CD4-positive, alpha-beta T cell treated with Interleukin-2 at 100 ng/mL for 4 hours (primary cell): ENCODE data around the gene ILDR2.

Experiments
- DNase-seq: peaks from one replicate; pipeline ENCODE4 v3.0.0-alpha.2; 2020; ENCODE audit warnings: low spot score

Gene ILDR2, protein sequence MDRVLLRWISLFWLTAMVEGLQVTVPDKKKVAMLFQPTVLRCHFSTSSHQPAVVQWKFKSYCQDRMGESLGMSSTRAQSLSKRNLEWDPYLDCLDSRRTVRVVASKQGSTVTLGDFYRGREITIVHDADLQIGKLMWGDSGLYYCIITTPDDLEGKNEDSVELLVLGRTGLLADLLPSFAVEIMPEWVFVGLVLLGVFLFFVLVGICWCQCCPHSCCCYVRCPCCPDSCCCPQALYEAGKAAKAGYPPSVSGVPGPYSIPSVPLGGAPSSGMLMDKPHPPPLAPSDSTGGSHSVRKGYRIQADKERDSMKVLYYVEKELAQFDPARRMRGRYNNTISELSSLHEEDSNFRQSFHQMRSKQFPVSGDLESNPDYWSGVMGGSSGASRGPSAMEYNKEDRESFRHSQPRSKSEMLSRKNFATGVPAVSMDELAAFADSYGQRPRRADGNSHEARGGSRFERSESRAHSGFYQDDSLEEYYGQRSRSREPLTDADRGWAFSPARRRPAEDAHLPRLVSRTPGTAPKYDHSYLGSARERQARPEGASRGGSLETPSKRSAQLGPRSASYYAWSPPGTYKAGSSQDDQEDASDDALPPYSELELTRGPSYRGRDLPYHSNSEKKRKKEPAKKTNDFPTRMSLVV

GRCh38 chr1:166975361-166976129 lies at the start of gene ILDR2:
ILDR2 (minus strand) TSS chr1:166975540; CDS start chr1:166975268, 272 bp downstream.
- DNase-seq, result peak; percentile 38

DNA sequence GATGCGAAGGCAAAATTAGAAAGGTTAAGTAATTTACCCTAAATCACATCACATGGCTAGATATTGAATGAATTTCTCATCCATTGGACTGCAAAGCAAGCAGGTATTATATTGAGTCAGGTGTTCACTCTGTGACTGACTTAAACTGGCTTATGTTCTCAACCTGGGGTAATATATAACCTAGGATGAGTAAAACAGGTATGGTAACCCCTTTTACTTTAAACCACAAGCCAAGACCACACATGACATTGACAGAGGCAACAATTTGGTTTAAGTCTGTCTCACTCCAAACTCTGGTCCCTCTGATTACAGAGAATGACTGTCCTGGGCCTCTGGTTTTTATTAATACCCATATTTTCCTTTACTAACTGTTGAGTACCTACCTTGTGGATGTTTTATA lies 47.0 kb upstream of the ILDR2 start:
- no peak for DNase-seq

DNA sequence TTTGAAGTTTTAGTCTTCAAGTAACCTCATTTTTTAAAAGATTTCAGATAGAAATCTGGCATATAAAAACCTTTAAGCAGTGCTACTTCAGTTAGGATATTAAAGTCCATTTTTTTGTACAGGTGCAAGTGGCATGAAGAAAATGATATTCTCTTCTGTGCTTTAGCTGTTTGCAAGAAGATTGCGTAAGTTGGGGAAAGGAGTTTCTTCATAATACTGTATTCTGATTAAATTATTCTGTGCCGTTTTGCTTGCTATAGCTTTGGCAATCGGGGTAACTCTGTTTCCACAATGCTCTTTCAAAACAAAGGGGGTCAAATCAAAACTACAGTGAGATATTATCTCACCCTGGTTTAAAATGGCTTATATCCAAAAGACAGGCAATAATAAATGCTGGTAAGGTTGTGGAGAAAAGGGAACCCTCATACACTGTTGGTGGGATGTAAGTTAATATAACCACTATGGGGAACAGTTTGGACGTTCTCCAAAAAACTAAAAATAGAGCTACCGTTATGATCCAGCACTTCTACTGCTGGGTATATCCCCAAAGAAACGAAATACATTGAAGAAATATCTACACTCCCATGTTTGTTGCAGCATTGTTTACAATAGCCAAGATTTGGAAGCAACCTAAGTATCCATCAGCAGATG lies 40.9 kb upstream of the ILDR2 start:
- DNase-seq, result no peak

DNA sequence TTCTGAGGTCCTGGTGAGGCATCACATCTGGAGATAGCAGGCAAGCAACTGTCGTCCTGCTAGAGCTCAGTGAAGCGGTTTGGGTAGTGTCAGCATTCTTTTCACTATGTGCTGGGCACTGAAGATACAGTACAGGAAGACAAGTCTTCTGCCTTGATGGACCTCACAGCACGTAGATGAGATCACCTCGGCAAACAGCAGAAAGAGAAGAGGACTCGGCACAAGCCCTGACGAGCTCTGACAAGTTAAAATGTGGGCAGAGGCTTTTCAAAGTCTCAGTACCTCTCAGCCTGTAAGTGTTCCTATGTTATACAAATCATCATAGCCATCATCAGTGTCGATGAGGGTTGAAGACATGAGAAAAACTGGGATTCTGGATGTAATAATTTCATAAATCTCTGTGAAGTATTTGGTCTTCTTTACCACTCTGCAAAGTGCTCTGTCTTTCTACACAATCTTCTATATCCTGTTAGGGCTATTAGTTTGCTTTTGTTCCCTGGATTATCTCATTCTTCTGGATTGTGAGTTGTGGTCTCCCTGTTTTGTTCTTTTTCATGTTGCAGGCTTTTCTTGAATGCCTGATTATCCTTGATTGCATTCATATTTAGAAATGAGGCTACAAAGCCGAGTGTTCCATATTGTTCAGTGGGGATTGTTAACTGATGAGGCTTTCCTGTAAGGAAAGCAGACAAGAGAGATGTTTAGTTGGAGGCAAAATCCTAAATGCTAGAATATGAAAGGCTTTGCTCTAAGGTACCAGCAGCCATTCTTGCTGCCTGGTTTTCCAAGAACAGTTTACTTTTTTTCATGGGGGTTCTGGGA lies 38.0 kb upstream of the ILDR2 start:
- no peak for DNase-seq

DNA sequence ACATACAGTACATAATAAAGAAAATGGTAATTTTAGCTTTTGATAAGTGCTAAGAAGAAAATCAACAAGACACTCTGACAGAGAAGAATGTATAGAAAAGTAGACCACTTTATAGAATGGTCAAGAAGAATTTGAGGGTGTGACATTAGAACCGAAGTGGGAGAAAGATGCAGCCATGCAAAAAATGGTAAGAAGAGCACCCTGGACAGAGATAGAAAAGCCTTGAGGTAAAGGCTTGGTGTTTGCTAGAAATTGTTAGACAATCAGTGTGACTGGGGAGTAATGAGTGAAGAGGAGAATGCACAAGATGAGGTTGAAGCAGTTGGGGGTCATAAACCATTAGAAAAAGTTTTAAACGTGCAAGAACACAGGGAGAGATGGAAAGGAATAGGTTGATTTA lies 37.2 kb upstream of the ILDR2 start:
- DNase-seq, result no peak

GRCh38 chr1:167011560-167012191 lies 36.3 kb upstream of the ILDR2 start:
- no peak for DNase-seq

DNA sequence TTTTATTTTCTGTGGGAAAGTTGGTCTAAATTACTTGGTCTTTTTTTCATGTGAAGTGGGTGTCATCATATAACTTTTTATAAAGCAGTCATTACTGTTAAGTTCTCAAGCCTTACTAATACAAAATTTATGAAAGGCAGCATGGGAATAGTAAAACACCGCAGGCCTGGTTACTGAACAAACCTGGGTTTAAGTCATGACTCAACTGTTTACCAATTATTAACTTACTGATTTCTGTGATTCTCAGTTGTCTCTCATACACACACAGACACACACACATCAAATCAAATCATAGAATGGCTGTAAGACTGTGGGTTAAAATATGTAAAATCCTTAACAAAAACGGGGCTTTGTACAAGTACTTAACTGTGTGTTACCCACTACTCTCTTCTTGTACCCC lies 28.4 kb upstream of the ILDR2 start:
- DNase-seq, result no peak

- no peak for DNase-seq
These were observed 27.0 kb upstream of the ILDR2 start for GRCh38 chr1:167002354-167002753.

- DNase-seq, result no peak
These were observed 25.2 kb upstream of the ILDR2 start for GRCh38 chr1:167000546-167000945.

- no peak for DNase-seq
These were observed 24.2 kb upstream of the ILDR2 start for GRCh38 chr1:166999500-167000055.

DNA sequence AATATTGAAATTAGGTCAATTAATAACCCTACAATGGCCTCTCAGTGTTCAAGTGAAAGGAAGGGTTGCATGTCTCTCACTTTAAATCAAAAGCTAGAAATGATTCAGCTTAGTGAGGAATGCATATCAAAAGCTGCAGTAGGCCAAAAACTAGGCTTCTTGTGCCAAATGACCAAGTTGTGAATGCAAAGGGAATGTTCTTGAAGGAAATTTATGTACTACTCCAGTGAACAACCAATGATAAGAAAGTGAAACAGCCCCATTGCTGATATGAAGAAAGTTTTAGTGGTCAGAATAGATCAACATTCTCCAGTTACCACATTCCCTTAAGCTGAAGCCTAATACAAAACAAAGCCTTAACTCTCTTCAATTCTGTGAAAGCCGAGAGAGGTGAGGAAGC lies 23.7 kb upstream of the ILDR2 start:
- DNase-seq, result no peak

DNA sequence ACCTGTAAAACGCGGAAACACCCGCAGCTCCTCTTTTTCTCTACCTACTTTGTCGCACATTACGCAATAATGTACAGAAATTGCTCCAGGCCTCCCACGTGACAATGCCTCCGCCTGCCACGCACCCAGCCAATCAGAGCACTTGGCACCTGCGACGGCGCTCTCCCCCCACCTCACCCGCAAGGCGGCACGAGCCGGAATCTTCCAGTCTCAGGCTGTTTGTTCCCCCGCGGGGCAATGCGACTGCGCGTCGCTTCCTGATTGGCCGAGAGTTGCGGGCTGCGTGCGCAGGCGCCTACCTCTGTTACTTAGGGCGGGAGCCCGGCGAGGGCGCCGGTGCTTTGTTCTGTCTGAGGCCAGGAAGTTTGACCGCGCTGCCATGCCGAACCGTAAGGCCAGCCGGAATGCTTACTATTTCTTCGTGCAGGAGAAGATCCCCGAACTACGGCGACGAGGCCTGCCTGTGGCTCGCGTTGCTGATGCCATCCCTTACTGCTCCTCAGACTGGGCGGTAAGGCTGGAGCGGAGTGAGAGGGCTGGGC lies 13.7 kb upstream of the ILDR2 start, which contains the start of gene MAEL:
TSS of gene MAEL (plus strand) at position 307 of the 542 bp plus-strand sequence. CDS start at position 380, 73 bp downstream.
- DNase-seq, result no peak

- DNase-seq, result no peak
These were observed 6.2 kb upstream of the ILDR2 start for GRCh38 chr1:166981589-166981988.

DNA sequence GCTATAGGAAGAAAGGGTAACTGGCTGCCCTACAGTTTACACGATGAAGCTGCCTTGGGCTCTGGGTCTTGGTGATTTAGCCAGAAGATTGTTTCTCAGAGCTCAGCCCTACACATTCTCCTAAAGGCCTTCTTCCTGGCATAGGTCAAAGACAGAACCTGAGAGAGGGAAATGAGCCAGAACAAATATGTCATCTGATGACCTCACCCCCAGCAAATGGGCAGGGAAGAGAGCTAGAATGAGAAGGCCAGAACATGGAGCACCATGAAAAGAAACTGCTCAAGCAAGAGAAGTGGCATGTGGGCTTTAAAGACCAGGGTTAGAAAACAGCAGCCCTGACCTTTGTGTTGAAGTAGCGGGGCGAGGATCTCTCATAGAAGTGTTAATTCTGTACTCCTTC lies 5.5 kb upstream of the ILDR2 start:
- DNase-seq, result no peak

- DNase-seq, result no peak
These were observed 5.0 kb upstream of the ILDR2 start for GRCh38 chr1:166980383-166980782.

DNA sequence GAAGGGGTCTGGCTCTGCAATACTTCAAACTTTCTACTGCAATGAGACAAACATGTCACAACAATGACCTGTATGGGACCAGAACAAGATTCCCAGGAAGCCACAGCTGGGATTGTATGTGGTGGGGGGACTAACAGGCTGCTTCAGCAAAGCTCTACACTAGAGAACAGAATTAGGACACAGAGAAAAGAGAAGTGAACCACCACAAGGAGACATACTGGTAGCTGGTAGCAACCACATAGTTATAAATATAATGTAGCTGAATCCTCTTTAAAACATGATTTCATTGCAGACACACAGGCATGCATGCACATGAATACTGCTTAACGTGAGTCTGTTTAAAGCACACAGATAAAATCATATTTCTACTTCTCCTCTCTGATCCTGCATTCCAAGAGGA lies 3.5 kb upstream of the ILDR2 start:
- DNase-seq, result no peak

DNA sequence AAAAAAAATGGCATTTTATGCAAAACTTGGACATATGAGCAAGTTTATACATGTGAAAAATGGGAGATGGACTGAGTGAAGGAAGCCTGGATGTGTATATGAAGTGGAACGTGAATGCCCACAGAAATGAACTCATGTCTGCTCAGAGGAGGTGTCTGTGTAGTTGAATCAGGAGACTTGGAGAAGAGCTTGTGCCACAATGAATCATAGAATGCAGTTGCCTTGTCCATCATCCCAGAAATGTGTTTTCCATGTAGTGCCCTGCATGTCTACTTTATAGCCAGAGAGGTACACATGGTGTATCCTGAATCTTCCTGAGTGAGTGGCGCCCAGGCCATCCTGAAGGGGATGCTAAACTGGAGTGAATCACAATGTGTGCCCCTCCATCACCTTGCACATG lies 2.6 kb upstream of the ILDR2 start:
- DNase-seq, result no peak

- peak; percentile 10 for DNase-seq
These were observed 544 bp downstream of the ILDR2 start for GRCh38 chr1:166974647-166975345.

- no peak for DNase-seq
These were observed 2.5 kb downstream of the ILDR2 start for GRCh38 chr1:166972826-166973225.

GRCh38 chr1:166972193-166972592 lies 3.1 kb downstream of the ILDR2 start:
- DNase-seq, result no peak
